Brain pericyte (primary cell): ENCODE data around the gene HTR4.

Source experiments
- DNase-seq: peaks from one replicate; pipeline ENCODE4 v3.0.0-alpha.2; 2012; ENCODE audit warnings: low read depth, low spot score

Gene HTR4

GRCh38 chr5:148607406-148607805 is 46.9 kb downstream of the HTR4 start:
- no peak for DNase-seq

GRCh38 chr5:148606296-148606695 is 48.0 kb downstream of the HTR4 start:
- DNase-seq = no peak

GRCh38 chr5:148599187-148599586 is 55.1 kb downstream of the HTR4 start:
- DNase-seq = no peak

- no peak for DNase-seq
Observed at GRCh38 chr5:148595697-148596096, 58.6 kb downstream of the HTR4 start.

GRCh38 chr5:148586796-148587195 is 67.5 kb downstream of the HTR4 start:
- DNase-seq = no peak

- no peak for DNase-seq
Observed at GRCh38 chr5:148585988-148586387, 68.3 kb downstream of the HTR4 start.

- DNase-seq = no peak
Observed at GRCh38 chr5:148584103-148584502, 70.2 kb downstream of the HTR4 start.

- DNase-seq = no peak
Observed at GRCh38 chr5:148583421-148583965, 70.8 kb downstream of the HTR4 start.

- no peak for DNase-seq
Observed at GRCh38 chr5:148574167-148574566, 80.2 kb downstream of the HTR4 start.

GRCh38 chr5:148573374-148573773 is 81.0 kb downstream of the HTR4 start:
- no peak for DNase-seq

GRCh38 chr5:148569948-148570347 is 84.4 kb downstream of the HTR4 start:
- DNase-seq = no peak

GRCh38 chr5:148565148-148565547 is 89.2 kb downstream of the HTR4 start:
- no peak for DNase-seq

GRCh38 chr5:148563021-148563420 is 91.3 kb downstream of the HTR4 start:
- no peak for DNase-seq

- DNase-seq = no peak
Observed at GRCh38 chr5:148561801-148562311, 92.5 kb downstream of the HTR4 start.

GRCh38 chr5:148559461-148559860 is 94.9 kb downstream of the HTR4 start:
- DNase-seq = no peak

- DNase-seq = no peak
Observed at GRCh38 chr5:148558892-148559291, 95.4 kb downstream of the HTR4 start.

- no peak for DNase-seq
Observed at GRCh38 chr5:148556835-148557234, 97.5 kb downstream of the HTR4 start.

- no peak for DNase-seq
Observed at GRCh38 chr5:148554621-148555020, 99.7 kb downstream of the HTR4 start.

- no peak for DNase-seq
Observed at GRCh38 chr5:148543727-148544126, 110.6 kb downstream of the HTR4 start.

- no peak for DNase-seq
Observed at GRCh38 chr5:148542812-148543211, 111.5 kb downstream of the HTR4 start.

GRCh38 chr5:148541054-148541835 is 113.1 kb downstream of the HTR4 start:
- no peak for DNase-seq

- DNase-seq = no peak
Observed at GRCh38 chr5:148540647-148541046, 113.7 kb downstream of the HTR4 start.

GRCh38 chr5:148539851-148540250 is 114.5 kb downstream of the HTR4 start:
- no peak for DNase-seq
